Endodermal cell (in vitro differentiated cells): ENCODE measurements around the gene CCDC33. TPM values are rescaled to one million over a fixed set of nuclear protein-coding genes. Genes with fewer than 3 reads are reported as not detected.
A peak's percentile ranks its signal among the peaks of the same experiment; 100 is the strongest.

Experiments used
- DNase-seq: peaks from one replicate; pipeline ENCODE4 v3.0.0-alpha.2; 2017
- H3K27ac ChIP-seq: 2 replicates; pipeline ENCODE4 v1.5.1; 2013; ENCODE audit warnings: mild to moderate bottlenecking, low read depth, low read length, moderate library complexity
- H3K27me3 ChIP-seq: 2 replicates; pipeline ENCODE4 v1.6.1; 2013; ENCODE audit warnings: mild to moderate bottlenecking, low read length, moderate library complexity; ENCODE audit not compliant: insufficient read depth, control insufficient read depth, poor library complexity, severe bottlenecking
- H3K36me3 ChIP-seq: 2 replicates; pipeline ENCODE4 v1.7.0; 2013; ENCODE audit warnings: mild to moderate bottlenecking, low read length, moderate library complexity; ENCODE audit not compliant: control insufficient read depth, insufficient read depth
- H3K4me1 ChIP-seq: one replicate; pipeline ENCODE4 v1.7.0; 2013; ENCODE audit warnings: low read length; ENCODE audit not compliant: control insufficient read depth, insufficient read depth
- H3K4me3 ChIP-seq: 2 replicates; pipeline ENCODE4 v1.5.1; 2013; ENCODE audit warnings: mild to moderate bottlenecking, low read length, moderate library complexity
- H3K9ac ChIP-seq: 2 replicates; pipeline ENCODE4 v1.6.1; 2013; ENCODE audit warnings: mild to moderate bottlenecking, low read length, moderate library complexity; ENCODE audit not compliant: poor library complexity, severe bottlenecking; ENCODE audit errors: extremely low read depth
- H3K9me3 ChIP-seq: 2 replicates; pipeline ENCODE4 v1.6.1; 2013; ENCODE audit warnings: mild to moderate bottlenecking, low read length, moderate library complexity; ENCODE audit not compliant: control insufficient read depth
- H3K27ac Mint-ChIP-seq: 2 replicates; pipeline ENCODE4 v1.8.0; 2020; ENCODE audit warnings: mixed read lengths
- H3K27me3 Mint-ChIP-seq: 2 replicates; pipeline ENCODE4 v1.8.0; 2021; ENCODE audit warnings: mild to moderate bottlenecking, mixed read lengths; ENCODE audit not compliant: insufficient read depth
- H3K36me3 Mint-ChIP-seq: 2 replicates; pipeline ENCODE4 v1.8.0; 2020; ENCODE audit warnings: low read depth, mixed read lengths
- H3K4me1 Mint-ChIP-seq: 2 replicates; pipeline ENCODE4 v1.8.0; 2020; ENCODE audit warnings: mixed read lengths
- H3K4me3 Mint-ChIP-seq: 2 replicates; pipeline ENCODE4 v1.8.0; 2020; ENCODE audit warnings: mild to moderate bottlenecking, moderate library complexity, mixed read lengths
- H3K9me3 Mint-ChIP-seq: 2 replicates; pipeline ENCODE4 v1.8.0; 2020; ENCODE audit warnings: mild to moderate bottlenecking, mixed read lengths
- CTCF ChIP-seq: fragments of 200-600 bp; sonication (generic); conservative IDR thresholded peaks from 2 replicates; pipeline ENCODE4 v1.5.0; 2021; ENCODE audit warnings: antibody characterized with exemption, mild to moderate bottlenecking
- WGBS, 2 experiments: methylation state at CpG; one replicate each; pipeline versions ENCODE4 v1.1.5 to v1.1.7; 2013; ENCODE audit warnings: missing lambda C conversion rate in 2 of 2, mixed read lengths in 1 of 2; ENCODE audit not compliant: insufficient coverage in 1 of 2, insufficient read length in 1 of 2; 5-methylcytosine and 5-hydroxymethylcytosine counted together
- total RNA-seq, 2 donors: library from RNA; stranded (reverse); fragmentation: NEBNext Ultra II Directional in 1 of 2; extraction: Animal tissue kit (Norgen Biotek cat#: 25700) in 1 of 2; gene quantifications; 2 replicates in 1 of 2; 3 replicates in 1 of 2; pipeline ENCODE4 v1.2.1, GENCODE V29; 2021

The CCDC33 gene
- total RNA-seq, 2 donors from 2014 or later = 2.8 to 3.5 TPM

GRCh38 chr15:74262625-74263024 is 26.5 kb downstream of the CCDC33 start:
- Mint-ChIP-seq H3K27me3 (peaks cover 15% of the 10 kb centered on the region), H3K9me3 (no peaks in the 10 kb centered on the region), H3K27ac (no peak overlapping the region), H3K36me3 (no peaks in the 10 kb centered on the region), H3K4me1 (peaks cover 8% of the 10 kb centered on the region), H3K4me3 (no peak overlapping the region)
- Histone ChIP-seq H3K4me3 (no peak overlapping the region), H3K9me3 (no peaks in the 10 kb centered on the region), H3K4me1 (no peaks in the 10 kb centered on the region), H3K27me3 (no peaks in the 10 kb centered on the region), H3K9ac (no peak overlapping the region), H3K27ac (no peak overlapping the region), H3K36me3 (no peaks in the 10 kb centered on the region)
- no peak for DNase-seq
- WGBS, 2 experiments = 89 to 92% methylated on average over 3 to 5 of the region's 5 CpGs
- TF ChIP-seq CTCF = no peak

GRCh38 chr15:74263466-74263865 is 27.3 kb downstream of the CCDC33 start:
- H3K4me3 ChIP-seq = no peak overlapping the region
- no peaks in the 10 kb centered on the region for H3K9me3 ChIP-seq
- H3K4me3 Mint-ChIP-seq = no peak overlapping the region
- no peaks in the 10 kb centered on the region for H3K4me1 ChIP-seq
- no peak overlapping the region for H3K27ac Mint-ChIP-seq
- 69 to 78% methylated on average over 3 to 5 of the region's 5 CpGs for WGBS, 2 experiments
- no peaks in the 10 kb centered on the region for H3K9me3 Mint-ChIP-seq
- H3K4me1 Mint-ChIP-seq = peaks cover 8% of the 10 kb centered on the region
- peak overlapping the region; percentile 81 for H3K27ac ChIP-seq
- H3K36me3 ChIP-seq = no peaks in the 10 kb centered on the region
- no peak for TF ChIP-seq CTCF
- peaks cover 13% of the 10 kb centered on the region for H3K27me3 Mint-ChIP-seq
- no peaks in the 10 kb centered on the region for H3K36me3 Mint-ChIP-seq
- no peak for DNase-seq
- H3K27me3 ChIP-seq = no peaks in the 10 kb centered on the region
- no peak overlapping the region for H3K9ac ChIP-seq

- Mint-ChIP-seq H3K4me1 (peaks cover 8% of the 10 kb centered on the region), H3K27me3 (peaks cover 13% of the 10 kb centered on the region), H3K36me3 (no peaks in the 10 kb centered on the region), H3K9me3 (no peaks in the 10 kb centered on the region), H3K4me3 (no peak overlapping the region), H3K27ac (no peak overlapping the region)
- Histone ChIP-seq H3K27ac (peak overlapping the region; percentile 81), H3K36me3 (no peaks in the 10 kb centered on the region), H3K27me3 (no peaks in the 10 kb centered on the region), H3K4me1 (no peaks in the 10 kb centered on the region), H3K9ac (no peak overlapping the region), H3K9me3 (no peaks in the 10 kb centered on the region), H3K4me3 (no peak overlapping the region)
- DNase-seq = peak; percentile 69
- no peak for TF ChIP-seq CTCF
- WGBS, 2 experiments = 19 to 43% methylated on average over 5 to 6 of the region's 6 CpGs
Observed at GRCh38 chr15:74264081-74264501, 28.0 kb downstream of the CCDC33 start.
